SK-N-SH (cell line): ENCODE measurements around the gene RNF167. TPM values are rescaled to one million over a fixed set of nuclear protein-coding genes. Genes with fewer than 3 reads are reported as not detected.

ENCODE experiments used
- CTCF ChIA-PET: fragments of 300-600, 350-600 bp; formaldehyde crosslinking; extraction: SDS; loops from one replicate; lab custom pipeline; 2021; lab: Yijun Ruan, JAX
- POLR2A ChIA-PET: fragments of 350-600 bp; sonication (Branson Sonifier 250); formaldehyde crosslinking; extraction: SDS; loops from one replicate; lab custom pipeline; 2020; ENCODE audit warnings: antibody characterized with exemption, inconsistent platforms; lab: Yijun Ruan, JAX
- DNase-seq: peaks from one replicate; pipeline ENCODE4 v3.0.0; 2012
- H2AFZ ChIP-seq: fragments of 200-600 bp; sonication (generic); 2 replicates; pipeline ENCODE4 v1.8.1; 2016; ENCODE audit warnings: antibody characterized with exemption, mild to moderate bottlenecking, low read depth
- H3F3A ChIP-seq: fragments of 200-600 bp; sonication (generic); replicated peaks from 2 replicates; pipeline ENCODE3; 2016; ENCODE audit warnings: antibody characterized with exemption, mild to moderate bottlenecking; ENCODE audit not compliant: insufficient read depth
- H3K27ac ChIP-seq, 2 experiments: fragments of 200-500 bp in 1 of 2; fragments of 200-600 bp in 1 of 2; sonication (Bioruptor generic) in 1 of 2; sonication (generic), shearing (Covaris generic) in 1 of 2; 2 replicates each; pipeline versions ENCODE4 v1.5.1 to v1.6.1; 2014 to 2016; ENCODE audit warnings: low read depth in 2 of 2, inconsistent platforms in 1 of 2, low read length in 1 of 2, mild to moderate bottlenecking in 1 of 2, mixed read lengths in 1 of 2
- H3K27me3 ChIP-seq: fragments of 200-600 bp; sonication (generic), shearing (Covaris generic); 2 replicates; pipeline ENCODE4 v1.6.1; 2016; ENCODE audit warnings: mixed run types; ENCODE audit not compliant: insufficient read depth
- H3K36me3 ChIP-seq, 2 experiments: fragments of 200-500 bp in 1 of 2; fragments of 200-600 bp in 1 of 2; sonication (Bioruptor generic) in 1 of 2; sonication (generic) in 1 of 2; replicated peaks in 1 of 2; 2 replicates each; pipeline versions ENCODE3 to v1.5.1; 2014 to 2016; ENCODE audit warnings: low read length in 1 of 2, mild to moderate bottlenecking in 1 of 2; ENCODE audit not compliant: insufficient read depth in 2 of 2, control insufficient read depth in 1 of 2
- H3K4me1 ChIP-seq, 2 experiments: fragments of 200-500 bp in 1 of 2; fragments of 200-600 bp in 1 of 2; sonication (Bioruptor generic) in 1 of 2; sonication (generic), shearing (Covaris generic) in 1 of 2; 2 replicates each; pipeline versions ENCODE4 v1.5.1 to v1.6.1; 2014 to 2016; ENCODE audit warnings: low read depth in 1 of 2, low read length in 1 of 2, mixed run types in 1 of 2; ENCODE audit not compliant: insufficient read depth in 2 of 2, control insufficient read depth in 1 of 2
- H3K4me2 ChIP-seq: fragments of 200-600 bp; sonication (generic), shearing (Covaris generic); 2 replicates; pipeline ENCODE4 v1.6.1; 2017; ENCODE audit warnings: mixed run types
- H3K4me3 ChIP-seq, 2 experiments: fragments of 200-500 bp in 1 of 2; fragments of 200-600 bp in 1 of 2; sonication (Bioruptor generic) in 1 of 2; sonication (generic), shearing (Covaris generic) in 1 of 2; 2 replicates each; pipeline versions ENCODE4 v1.5.1 to v1.8.1; 2014 to 2016; ENCODE audit warnings: low read depth in 2 of 2, inconsistent platforms in 1 of 2, low read length in 1 of 2, mild to moderate bottlenecking in 1 of 2, mixed read lengths in 1 of 2, moderate library complexity in 1 of 2
- H3K79me2 ChIP-seq: fragments of 200-600 bp; sonication (generic); 2 replicates; pipeline ENCODE4 v1.8.1; 2017; ENCODE audit warnings: mild to moderate bottlenecking; ENCODE audit not compliant: insufficient read depth
- H3K9ac ChIP-seq: fragments of 200-600 bp; sonication (generic); 2 replicates; pipeline ENCODE4 v1.6.1; 2017; ENCODE audit warnings: mixed run types
- H3K9me2 ChIP-seq: fragments of 200-600 bp; sonication (generic); 2 replicates; pipeline ENCODE4 v1.6.1; 2017; ENCODE audit warnings: mixed run types
- H3K9me3 ChIP-seq: fragments of 200-600 bp; sonication (generic); 2 replicates; pipeline ENCODE4 v1.6.1; 2017; ENCODE audit warnings: mixed run types, mild to moderate bottlenecking, moderate library complexity
- H4K20me1 ChIP-seq: fragments of 200-600 bp; sonication (generic); 2 replicates; pipeline ENCODE4 v1.6.1; 2017; ENCODE audit warnings: mild to moderate bottlenecking, mixed run types; ENCODE audit not compliant: insufficient read depth
- EP300 ChIP-seq, 2 experiments: IDR thresholded peaks; 2 replicates each; pipeline versions ENCODE4 v1.4.0 to v1.6.1; 2012; ENCODE audit warnings: borderline replicate concordance in 1 of 2, low read depth in 1 of 2, low read length in 1 of 2
- FOSL2 ChIP-seq: IDR thresholded peaks from 2 replicates; pipeline ENCODE4 v1.4.0; 2012; ENCODE audit warnings: low read depth, mild to moderate bottlenecking, moderate library complexity, borderline replicate concordance
- FOXJ3 ChIP-seq: sonication (generic); formaldehyde crosslinking; IDR thresholded peaks from 2 replicates; pipeline ENCODE4 v1.5.1; 2020; ENCODE audit warnings: mild to moderate bottlenecking, missing genetic modification reagents
- GATA2 ChIP-seq: sonication (generic); formaldehyde crosslinking; IDR thresholded peaks from 2 replicates; pipeline ENCODE4 v1.5.0; 2020; ENCODE audit warnings: mild to moderate bottlenecking, missing genetic modification reagents
- JUND ChIP-seq: IDR thresholded peaks from 2 replicates; pipeline ENCODE4 v1.4.0; 2012
- MEF2A ChIP-seq: IDR thresholded peaks from 2 replicates; pipeline ENCODE4 v1.4.0; 2012; ENCODE audit warnings: low read depth, borderline replicate concordance
- MXI1 ChIP-seq: IDR thresholded peaks from 2 replicates; pipeline ENCODE4 v1.6.1; 2012; ENCODE audit warnings: mild to moderate bottlenecking, low read depth, low read length, improper control_type of control experiment
- NRF1 ChIP-seq: IDR thresholded peaks from 2 replicates; pipeline ENCODE4 v1.6.1; 2012; ENCODE audit warnings: low read depth, mild to moderate bottlenecking, low read length
- POLR2AphosphoS5 ChIP-seq: IDR thresholded peaks from 2 replicates; pipeline ENCODE4 v1.6.1; 2012; ENCODE audit warnings: low read depth, low read length
- RAD21 ChIP-seq: IDR thresholded peaks from 2 replicates; pipeline ENCODE4 v1.6.1; 2012; ENCODE audit warnings: mild to moderate bottlenecking, low read length
- RFX5 ChIP-seq: IDR thresholded peaks from 2 replicates; pipeline ENCODE4 v1.6.1; 2012; ENCODE audit warnings: mild to moderate bottlenecking, improper control_type of control experiment, low read length
- RXRA ChIP-seq: IDR thresholded peaks from 2 replicates; pipeline ENCODE4 v1.4.0; 2012; ENCODE audit warnings: low read depth, mild to moderate bottlenecking, borderline replicate concordance
- SIN3A ChIP-seq: IDR thresholded peaks from 2 replicates; pipeline ENCODE4 v1.6.1; 2012; ENCODE audit warnings: low read depth, mild to moderate bottlenecking, low read length, moderate library complexity, borderline replicate concordance
- TCF12 ChIP-seq: IDR thresholded peaks from 2 replicates; pipeline ENCODE4 v1.4.0; 2012
- TEAD4 ChIP-seq: IDR thresholded peaks from 2 replicates; pipeline ENCODE4 v1.4.0; 2012; ENCODE audit warnings: mild to moderate bottlenecking, borderline replicate concordance; ENCODE audit not compliant: insufficient read depth
- USF1 ChIP-seq: IDR thresholded peaks from 2 replicates; pipeline ENCODE4 v1.4.0; 2012; ENCODE audit warnings: low read depth, borderline replicate concordance
- USF2 ChIP-seq: fragments of 150-350 bp; IDR thresholded peaks from 2 replicates; pipeline ENCODE4 v1.6.1; 2017; ENCODE audit warnings: antibody characterized with exemption, low read length, low read depth, borderline replicate concordance
- ZBTB33 ChIP-seq: IDR thresholded peaks from 2 replicates; pipeline ENCODE4 v1.4.0; 2012; ENCODE audit warnings: low read depth, borderline replicate concordance
- WGBS: methylation state at CpG from one replicate; pipeline ENCODE4 v1.1.6; 2017; ENCODE audit warnings: low lambda C conversion rate; 5-methylcytosine and 5-hydroxymethylcytosine counted together
- polyA plus RNA-seq, 3 experiments: library from polyadenylated mRNA; depleted of rRNA; stranded (reverse); fragments of >200 nt; gene quantifications; 2 replicates each; pipeline ENCODE4 v1.2.3, GENCODE V29; 2012

The RNF167 gene
- polyA plus RNA-seq, 1 of the 3 experiments (the other 2 are of a cell fraction): 115 TPM

GRCh38 chr17:4972322-4972721, 32.3 kb downstream of the RNF167 start:
- H3F3A ChIP-seq: peaks cover 7% of the 10 kb centered on the region
- no peaks in the 10 kb centered on the region for H3K9me2 ChIP-seq
- H3K27ac ChIP-seq: no peak overlapping the region
- H3K36me3 ChIP-seq: peaks cover 15 to 31% of the 10 kb centered on the region in 2 experiments
- H3K79me2 ChIP-seq: peaks cover 22% of the 10 kb centered on the region
- no peak overlapping the region for H3K4me2 ChIP-seq
- WGBS: 96% methylated on average over 9 of the region's 12 CpGs
- H3K9me3 ChIP-seq: no peaks in the 10 kb centered on the region
- TF ChIP-seq RXRA (no peak), MXI1 (no peak), RFX5 (no peak), FOSL2 (no peak), FOXJ3 (CRISPR knock-in tag) (no peak), MEF2A (no peak), ZBTB33 (no peak), EP300 (IDR thresholded peaks at IDR 0.05; ENCODE audit: borderline replicate concordance in 1 of 2, low read depth in 1 of 2, low read length in 1 of 2) (no peak)
- DNase-seq: no peak
- no peak overlapping the region for H2AFZ ChIP-seq
- CTCF ChIA-PET: interaction anchor here (1.1 to 6.6 kb wide), 5 partner anchors 8 to 90 kb away, joined by 3 to 52 read pairs (median 11); partner anchors contain the start of genes CAMTA2, CHRNE and KIF1C
- H3K27me3 ChIP-seq: no peaks in the 10 kb centered on the region
- H3K9ac ChIP-seq: no peak overlapping the region
- H4K20me1 ChIP-seq: no peaks in the 10 kb centered on the region
- H3K4me1 ChIP-seq: peaks cover 9 to 14% of the 10 kb centered on the region in 2 experiments; a peak in 2 of 4 replicates
- POLR2A ChIA-PET: interaction anchor here (1.1 kb wide), 1 partner anchor 9 kb away, joined by 3 read pairs; no protein-coding TSS in a partner anchor
- H3K4me3 ChIP-seq: no peak overlapping the region

GRCh38 chr17:4972752-4973151, 32.7 kb downstream of the RNF167 start:
- H3K4me2 ChIP-seq: no peak overlapping the region
- 93% methylated on average over 10 of the region's 12 CpGs for WGBS
- POLR2A ChIA-PET: interaction anchor here (1.1 kb wide), 1 partner anchor 8 kb away, joined by 3 read pairs; no protein-coding TSS in a partner anchor
- H3K9me3 ChIP-seq: no peaks in the 10 kb centered on the region
- H3K79me2 ChIP-seq: peaks cover 22% of the 10 kb centered on the region
- H2AFZ ChIP-seq: no peak overlapping the region
- peaks cover 9 to 14% of the 10 kb centered on the region in 2 experiments; a peak in 2 of 4 replicates for H3K4me1 ChIP-seq
- no peak overlapping the region for H3K9ac ChIP-seq
- H4K20me1 ChIP-seq: no peaks in the 10 kb centered on the region
- H3K9me2 ChIP-seq: no peaks in the 10 kb centered on the region
- no peak for DNase-seq
- CTCF ChIA-PET: interaction anchor here (1.1 to 6.6 kb wide), 4 partner anchors 7 to 69 kb away, joined by 3 to 52 read pairs (median 22); partner anchors contain the start of genes CAMTA2, CHRNE and KIF1C
- H3K4me3 ChIP-seq: no peak overlapping the region
- TF ChIP-seq TEAD4 (no peak), POLR2AphosphoS5 (no peak), GATA2 (CRISPR knock-in tag) (no peak), USF1 (no peak), NRF1 (no peak), RXRA (no peak), RAD21 (no peak), USF2 (no peak), ZBTB33 (no peak), TCF12 (no peak), SIN3A (no peak), FOSL2 (no peak), FOXJ3 (CRISPR knock-in tag) (no peak), JUND (no peak), EP300 (IDR thresholded peaks at IDR 0.05; ENCODE audit: borderline replicate concordance in 1 of 2, low read depth in 1 of 2, low read length in 1 of 2) (no peak)
- peaks cover 18 to 35% of the 10 kb centered on the region in 2 experiments for H3K36me3 ChIP-seq
- H3K27me3 ChIP-seq: no peaks in the 10 kb centered on the region
- peaks cover 7% of the 10 kb centered on the region for H3F3A ChIP-seq
- no peak overlapping the region for H3K27ac ChIP-seq
